Keratinocyte (primary cell): ENCODE data around the gene IQCK.

Source experiments
- CTCF ChIP-seq, 3 experiments: IDR thresholded peaks in 1 of 3; conservative IDR thresholded peaks in 1 of 3; optimal IDR thresholded peaks in 1 of 3; 2 replicates in 2 of 3; 3 replicates in 1 of 3; pipeline versions ENCODE3 to v1.5.1; 2011; ENCODE audit warnings: low read length in 3 of 3, mild to moderate bottlenecking in 3 of 3, moderate library complexity in 2 of 3, control low read depth in 1 of 3, inconsistent platforms in 1 of 3; ENCODE audit not compliant: insufficient read depth in 2 of 3; ENCODE audit errors: extremely low read depth in 1 of 3
- EZH2 ChIP-seq: IDR thresholded peaks from one replicate; pipeline ENCODE4 v1.6.1; 2012; ENCODE audit warnings: inconsistent platforms, mild to moderate bottlenecking, low read length, moderate library complexity

- no peak for TF ChIP-seq CTCF (optimal IDR thresholded peaks at IDR 0.05 in 1 of 3, IDR thresholded peaks at IDR 0.05 in 1 of 3, conservative IDR thresholded peaks at IDR 0.05 in 1 of 3; ENCODE audit: extremely low read depth in 1 of 3, insufficient read depth in 2 of 3, low read length in 3 of 3)
- no peak for TF ChIP-seq EZH2
These were observed 63.2 kb downstream of the IQCK start for GRCh38 chr16:19781226-19781625.
